GM21515 (cell line): ENCODE results near the gene CLDN3.

Experiments used
- ATAC-seq: cut with Tn5 transposase; IDR thresholded peaks from one replicate; pipeline ENCODE4 v1.9.1; 2021; ENCODE audit not compliant: unreplicated experiment

Gene CLDN3

GRCh38 chr7:73773700-73774517, 3.8 kb upstream of the CLDN3 start:
- no peak for ATAC-seq

GRCh38 chr7:73770860-73771670, 995 bp upstream of the CLDN3 start:
- ATAC-seq: no peak

GRCh38 chr7:73769481-73770001, 529 bp downstream of the CLDN3 start:
- ATAC-seq: no peak

GRCh38 chr7:73768641-73769480, 1.2 kb downstream of the CLDN3 start:
- ATAC-seq: no peak

GRCh38 chr7:73766556-73767229, 3.4 kb downstream of the CLDN3 start:
- no peak for ATAC-seq

- ATAC-seq: no peak
Measured at GRCh38 chr7:73762659-73762999, 7.4 kb downstream of the CLDN3 start.

GRCh38 chr7:73761854-73762658, 8.0 kb downstream of the CLDN3 start:
- ATAC-seq: no peak

GRCh38 chr7:73758581-73759138, 11.4 kb downstream of the CLDN3 start:
- ATAC-seq: no peak

GRCh38 chr7:73749931-73750776, 19.9 kb downstream of the CLDN3 start:
- no peak for ATAC-seq

- ATAC-seq: no peak
Measured at GRCh38 chr7:73746378-73746777, 23.7 kb downstream of the CLDN3 start.

- ATAC-seq: no peak
Measured at GRCh38 chr7:73742753-73743641, 27.1 kb downstream of the CLDN3 start.

- no peak for ATAC-seq
Measured at GRCh38 chr7:73742338-73742752, 27.7 kb downstream of the CLDN3 start.

GRCh38 chr7:73741600-73741999, 28.5 kb downstream of the CLDN3 start:
- no peak for ATAC-seq

GRCh38 chr7:73740771-73741170, 29.3 kb downstream of the CLDN3 start:
- no peak for ATAC-seq

- ATAC-seq: no peak
Measured at GRCh38 chr7:73740212-73740611, 29.9 kb downstream of the CLDN3 start.

GRCh38 chr7:73739387-73739767, 30.7 kb downstream of the CLDN3 start:
- no peak for ATAC-seq

GRCh38 chr7:73738612-73739386, 31.3 kb downstream of the CLDN3 start, which contains the start of gene ABHD11:
TSS of gene ABHD11 (minus strand) at chr7:73738802. CDS start at chr7:73738770, 32 bp downstream.
- peak; percentile 81 for ATAC-seq
